Measurements from ENCODE around the gene ST6GALNAC6.

DNA sequence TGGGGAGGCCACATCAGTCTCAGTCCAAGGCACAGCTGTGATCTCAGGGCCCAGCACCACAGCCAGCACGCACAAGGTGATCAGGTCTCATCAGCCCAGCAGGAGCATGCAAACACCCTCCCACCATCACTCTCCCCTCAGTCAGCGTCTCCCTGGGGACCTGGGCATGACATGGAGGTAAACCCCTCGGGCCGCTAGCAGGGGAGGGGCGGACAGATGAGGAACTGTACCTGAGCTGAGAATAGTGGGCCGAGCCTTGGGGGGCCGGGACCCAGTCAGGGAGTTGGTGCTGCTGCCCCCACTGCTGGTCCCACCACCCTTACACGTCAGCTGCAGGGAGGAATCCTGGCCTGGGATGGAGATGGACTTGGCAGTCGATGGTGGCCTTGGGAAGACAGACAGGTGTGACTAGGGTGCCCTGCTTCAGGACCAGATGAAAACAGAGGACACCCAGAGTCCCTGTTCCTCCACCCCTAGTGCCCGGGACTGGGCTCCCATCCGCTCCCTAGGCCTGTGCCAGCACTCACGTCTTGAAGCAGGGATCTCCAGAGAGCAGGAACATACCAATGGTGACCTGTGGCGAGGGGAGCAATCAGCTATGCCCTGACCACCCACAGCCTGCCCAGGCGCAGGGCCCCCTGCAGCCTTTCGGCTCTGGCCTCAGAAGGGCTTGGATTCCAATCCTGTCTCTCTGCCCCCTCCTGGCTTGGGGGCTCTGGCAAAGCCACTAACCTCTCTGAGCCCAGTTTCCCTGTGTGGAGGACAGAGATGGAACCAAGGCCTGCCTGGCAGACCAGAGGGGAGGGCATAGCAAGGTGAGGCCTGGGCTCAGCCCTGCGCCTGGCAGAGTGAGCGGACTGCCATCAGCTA, 48.7 kb upstream of the ST6GALNAC6 start:
- no peak for TF ChIP-seq POLR2A (IDR thresholded peaks at IDR 0.05)
- TF ChIP-seq, protein P1, sequence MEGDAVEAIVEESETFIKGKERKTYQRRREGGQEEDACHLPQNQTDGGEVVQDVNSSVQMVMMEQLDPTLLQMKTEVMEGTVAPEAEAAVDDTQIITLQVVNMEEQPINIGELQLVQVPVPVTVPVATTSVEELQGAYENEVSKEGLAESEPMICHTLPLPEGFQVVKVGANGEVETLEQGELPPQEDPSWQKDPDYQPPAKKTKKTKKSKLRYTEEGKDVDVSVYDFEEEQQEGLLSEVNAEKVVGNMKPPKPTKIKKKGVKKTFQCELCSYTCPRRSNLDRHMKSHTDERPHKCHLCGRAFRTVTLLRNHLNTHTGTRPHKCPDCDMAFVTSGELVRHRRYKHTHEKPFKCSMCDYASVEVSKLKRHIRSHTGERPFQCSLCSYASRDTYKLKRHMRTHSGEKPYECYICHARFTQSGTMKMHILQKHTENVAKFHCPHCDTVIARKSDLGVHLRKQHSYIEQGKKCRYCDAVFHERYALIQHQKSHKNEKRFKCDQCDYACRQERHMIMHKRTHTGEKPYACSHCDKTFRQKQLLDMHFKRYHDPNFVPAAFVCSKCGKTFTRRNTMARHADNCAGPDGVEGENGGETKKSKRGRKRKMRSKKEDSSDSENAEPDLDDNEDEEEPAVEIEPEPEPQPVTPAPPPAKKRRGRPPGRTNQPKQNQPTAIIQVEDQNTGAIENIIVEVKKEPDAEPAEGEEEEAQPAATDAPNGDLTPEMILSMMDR (IDR thresholded peaks at IDR 0.05) = no peak

All from lower leg skin (tissue), 3 donors.